Measurements from ENCODE around the gene LDLRAD4. TPM values are rescaled to one million over a fixed set of nuclear protein-coding genes. Genes with fewer than 3 reads are reported as not detected.

Gene LDLRAD4
- total and polyA plus RNA-seq, 9 of the 15 experiments (the other 6 are each of a cell fraction or from before 2014, with no cell fraction given) = 0.01 TPM; not detected in 8

- intact Hi-C loops (cut with micrococcal nuclease) = no loop called here
Measured at GRCh38 chr18:13207294-13207693, 11.3 kb upstream of the LDLRAD4 start.

More at GRCh38 chr18:13207294-13207693, 11.3 kb upstream of the LDLRAD4 start:
- H3K79me2 ChIP-seq (ENCODE audit: control insufficient read depth, insufficient read depth, low read length) = no peaks in the 10 kb centered on the region
- no peak overlapping the region for H3K4me2 ChIP-seq (ENCODE audit: insufficient read depth, low read length)
- WGBS (ENCODE audit: insufficient coverage, low coverage, missing lambda C conversion rate) = 0% methylated on average over 6 of the region's 6 CpGs
- no peaks in the 10 kb centered on the region for H3K4me1 ChIP-seq (replicated peaks in 1 of 2; ENCODE audit: control insufficient read depth in 2 of 2, insufficient read depth in 2 of 2, low read length in 2 of 2)
- H3K9me3 ChIP-seq (replicated peaks; ENCODE audit: control insufficient read depth, insufficient read depth, low read depth, low read length) = no peaks in the 10 kb centered on the region
- ChIA-PET POLR2A (interaction anchor here (0.8 kb wide), 1 partner anchor 1657 kb away, joined by 4 read pairs; no protein-coding TSS in a partner anchor), CTCF (ENCODE audit: low intra/inter-chr PET ratio) (no interaction called here)
- H3K27ac ChIP-seq (ENCODE audit: extremely low read depth, low read depth, low read length) = no peak overlapping the region
- TF ChIP-seq EZH2 (IDR thresholded peaks at IDR 0.05; ENCODE audit: borderline replicate concordance, low read depth, low read length) (no peak), U2AF2 (optimal IDR thresholded peaks at IDR 0.05; ENCODE audit: low read depth, low read length) (no peak), BDP1 (IDR thresholded peaks at IDR 0.05; ENCODE audit: insufficient read depth, insufficient read length) (no peak), ZNF23 (CRISPR knock-in tag; IDR thresholded peaks at IDR 0.05) (no peak), KAT2B (IDR thresholded peaks at IDR 0.05; ENCODE audit: low read depth, low read length) (no peak), CBX3 (IDR thresholded peaks at IDR 0.05; ENCODE audit: borderline replicate concordance in 1 of 2, low read length in 2 of 2) (no peak), SREBF1 (IDR thresholded peaks at IDR 0.05; ENCODE audit: borderline replicate concordance, low read depth, low read length) (no peak), POU5F1 (IDR thresholded peaks at IDR 0.05; ENCODE audit: borderline replicate concordance, low read depth, low read length, partially characterized antibody) (no peak), PTRF (tag; IDR thresholded peaks at IDR 0.05) (no peak), ARID4B (CRISPR knock-in tag; IDR thresholded peaks at IDR 0.05) (no peak), TCFL5 (CRISPR knock-in tag; conservative IDR thresholded peaks at IDR 0.05) (no peak), C11orf30 (IDR thresholded peaks at IDR 0.05; ENCODE audit: low read depth) (no peak), ZNF764 (CRISPR knock-in tag; IDR thresholded peaks at IDR 0.05; ENCODE audit: low read depth) (no peak), ZNF75A (CRISPR knock-in tag; IDR thresholded peaks at IDR 0.05) (no peak), DEAF1 (CRISPR knock-in tag; IDR thresholded peaks at IDR 0.05) (no peak), COPS2 (conservative IDR thresholded peaks at IDR 0.05) (no peak), ZNF121 (CRISPR knock-in tag; conservative IDR thresholded peaks at IDR 0.05) (no peak), MLX (CRISPR knock-in tag; conservative IDR thresholded peaks at IDR 0.05) (no peak)
- ATAC-seq (no peak), FAIRE-seq (no peak), DNase-seq (ENCODE audit: extremely low read depth in 1 of 4, low spot score in 3 of 4) (no peak)
- H3K4me3 ChIP-seq = no peak overlapping the region
- no peaks in the 10 kb centered on the region for H4K20me1 ChIP-seq (replicated peaks; ENCODE audit: control insufficient read depth, insufficient read depth, low read length)
- in situ Hi-C loops (cut with MboI) = no loop called here
- H3K9ac ChIP-seq (ENCODE audit: insufficient read depth in 1 of 2, low read depth in 2 of 2, low read length in 2 of 2) = no peak overlapping the region
- H2AFZ ChIP-seq (ENCODE audit: low read depth, low read length) = no peak overlapping the region
- BruUV-seq (replicated peaks) = no TSS peak
- peaks cover 7 to 20% of the 10 kb centered on the region in 2 experiments; a peak in 3 of 5 replicates for H3K27me3 ChIP-seq (ENCODE audit: control insufficient read depth in 2 of 2, insufficient read depth in 2 of 2, low read length in 2 of 2)
- H3K36me3 ChIP-seq (ENCODE audit: control insufficient read depth, insufficient read depth, low read length) = no peaks in the 10 kb centered on the region
- no peaks in the 10 kb centered on the region for H3K9me1 ChIP-seq (ENCODE audit: control insufficient read depth, insufficient read depth, low read length)

All from K562 (cell line).